OCI-LY7 (cell line): ENCODE measurements around the gene RFPL4A. TPM values are rescaled to one million over a fixed set of nuclear protein-coding genes. Genes with fewer than 3 reads are reported as not detected.

Experiments
- BruUV-seq: library from RNA; stranded (reverse); fragments of 400-500 nt; replicated peaks from 2 replicates; lab custom pipeline; 2021; lab: Mats Ljungman, UMichigan
- CTCF ChIA-PET: fragments of 300-600 bp; sonication (Branson Sonifier 250); formaldehyde crosslinking; loops from one replicate; lab custom pipeline; 2022; ENCODE audit warnings: antibody characterized with exemption; ENCODE audit not compliant: unreplicated experiment; lab: Charles Lee
- POLR2A ChIA-PET: fragments of 300-600 bp; sonication (Branson Sonifier 250); formaldehyde crosslinking; loops from one replicate; lab custom pipeline; 2022; ENCODE audit warnings: antibody characterized with exemption; lab: Charles Lee
- DNase-seq: peaks from one replicate; pipeline ENCODE4 v3.0.0-alpha.2; 2015; ENCODE audit warnings: low spot score
- H2AFZ ChIP-seq: fragments of 200-600 bp; sonication (generic), shearing (Covaris generic); 2 replicates; pipeline ENCODE4 v1.6.1; 2014; ENCODE audit warnings: mild to moderate bottlenecking, antibody characterized with exemption, low read length, moderate library complexity
- H3K27ac ChIP-seq: fragments of 200-600 bp; sonication (generic); 2 replicates; pipeline ENCODE4 v1.5.1; 2014; ENCODE audit warnings: mixed run types, low read depth, mild to moderate bottlenecking, moderate library complexity, low read length, inconsistent platforms; ENCODE audit not compliant: poor library complexity, severe bottlenecking
- H3K36me3 ChIP-seq: fragments of 200-600 bp; sonication (generic); 2 replicates; pipeline ENCODE4 v1.6.1; 2014; ENCODE audit warnings: mild to moderate bottlenecking, antibody characterized with exemption, low read length, moderate library complexity, mixed read lengths; ENCODE audit not compliant: insufficient read depth
- H3K4me1 ChIP-seq: fragments of 200-600 bp; sonication (generic); 2 replicates; pipeline ENCODE4 v1.5.1; 2014; ENCODE audit warnings: mild to moderate bottlenecking, low read length; ENCODE audit not compliant: insufficient read depth, poor library complexity, severe bottlenecking
- H3K4me2 ChIP-seq: fragments of 200-600 bp; sonication (generic); 2 replicates; pipeline ENCODE4 v1.6.1; 2014; ENCODE audit warnings: mild to moderate bottlenecking, low read length
- H3K4me3 ChIP-seq: fragments of 200-600 bp; sonication (generic); 2 replicates; pipeline ENCODE4 v1.5.1; 2014; ENCODE audit warnings: mild to moderate bottlenecking, low read depth, low read length; ENCODE audit not compliant: poor library complexity, severe bottlenecking
- H3K79me2 ChIP-seq: fragments of 200-600 bp; sonication (generic); 2 replicates; pipeline ENCODE4 v1.6.1; 2016; ENCODE audit warnings: low read depth, mild to moderate bottlenecking, low read length, moderate library complexity, mixed read lengths; ENCODE audit not compliant: insufficient read depth
- H3K9me2 ChIP-seq: fragments of 200-600 bp; sonication (generic); 2 replicates; pipeline ENCODE4 v1.6.1; 2016; ENCODE audit warnings: mild to moderate bottlenecking, low read length, mixed read lengths; ENCODE audit not compliant: insufficient read depth
- H3K9me3 ChIP-seq: fragments of 200-600 bp; sonication (generic); 2 replicates; pipeline ENCODE4 v1.6.1; 2014; ENCODE audit warnings: mild to moderate bottlenecking, mixed run types, low read length, mixed read lengths
- H4K20me1 ChIP-seq: fragments of 200-600 bp; sonication (generic); 2 replicates; pipeline ENCODE4 v1.6.1; 2014; ENCODE audit warnings: mild to moderate bottlenecking, antibody characterized with exemption, low read length, moderate library complexity, mixed read lengths; ENCODE audit not compliant: insufficient read depth
- EZH2phosphoT487 ChIP-seq: fragments of 200-600 bp; sonication (generic); IDR thresholded peaks from 2 replicates; pipeline ENCODE4 v1.6.1; 2018; ENCODE audit warnings: low read depth, borderline replicate concordance, mild to moderate bottlenecking, mixed run types, antibody characterized with exemption, low read length, moderate library complexity, mixed read lengths
- intact Hi-C: fragments of 100-400 bp; cut with micrococcal nuclease; formaldehyde crosslinking; loops from one replicate; pipeline ENCODE4 v1.10.0; 2022; ENCODE audit not compliant: unreplicated experiment
- total RNA-seq, 2 experiments: library from RNA; depleted of rRNA in 1 of 2; stranded (reverse); fragments of >200 nt in 1 of 2; shearing (Covaris generic) in 1 of 2; gene quantifications; 2 replicates each; pipeline ENCODE4 v1.2.3, GENCODE V29; 2014 to 2022
- TF ChIP-seq, protein P1 (sequence below): fragments of 200-600 bp; sonication (generic); conservative IDR thresholded peaks from 2 replicates; pipeline ENCODE4 v1.5.1; 2014; ENCODE audit warnings: mild to moderate bottlenecking, antibody characterized with exemption, low read length, moderate library complexity, mixed read lengths

Gene RFPL4A
- total RNA-seq, 2 experiments from 2014 or later = not detected

DNA sequence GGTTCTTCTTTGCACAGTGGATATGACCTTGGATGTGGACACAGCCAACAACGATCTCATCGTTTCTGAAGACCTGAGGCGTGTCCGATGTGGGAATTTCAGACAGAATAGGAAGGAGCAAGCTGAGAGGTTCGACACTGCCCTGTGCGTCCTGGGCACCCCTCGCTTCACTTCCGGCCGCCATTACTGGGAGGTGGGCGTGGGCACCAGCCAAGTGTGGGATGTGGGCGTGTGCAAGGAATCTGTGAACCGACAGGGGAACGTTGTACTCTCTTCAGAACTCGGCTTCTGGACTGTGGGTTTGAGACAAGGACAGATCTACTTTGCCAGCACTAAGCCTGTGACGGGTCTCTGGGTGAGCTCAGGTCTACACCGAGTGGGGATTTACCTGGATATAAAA is 19.4 kb downstream of the RFPL4A start:
- DNase-seq = no peak
- Histone ChIP-seq H2AFZ (no peak overlapping the region), H3K27ac (no peak overlapping the region), H3K79me2 (no peaks in the 10 kb centered on the region), H3K4me2 (no peak overlapping the region), H3K4me1 (no peaks in the 10 kb centered on the region), H3K4me3 (no peak overlapping the region), H3K9me2 (no peaks in the 10 kb centered on the region), H4K20me1 (no peaks in the 10 kb centered on the region), H3K9me3 (no peaks in the 10 kb centered on the region), H3K36me3 (peaks cover 18% of the 10 kb centered on the region)
- CTCF ChIA-PET = no interaction called here
- POLR2A ChIA-PET = no interaction called here
- BruUV-seq = no TSS peak
- TF ChIP-seq EZH2phosphoT487 = no peak
- TF ChIP-seq, protein P1, sequence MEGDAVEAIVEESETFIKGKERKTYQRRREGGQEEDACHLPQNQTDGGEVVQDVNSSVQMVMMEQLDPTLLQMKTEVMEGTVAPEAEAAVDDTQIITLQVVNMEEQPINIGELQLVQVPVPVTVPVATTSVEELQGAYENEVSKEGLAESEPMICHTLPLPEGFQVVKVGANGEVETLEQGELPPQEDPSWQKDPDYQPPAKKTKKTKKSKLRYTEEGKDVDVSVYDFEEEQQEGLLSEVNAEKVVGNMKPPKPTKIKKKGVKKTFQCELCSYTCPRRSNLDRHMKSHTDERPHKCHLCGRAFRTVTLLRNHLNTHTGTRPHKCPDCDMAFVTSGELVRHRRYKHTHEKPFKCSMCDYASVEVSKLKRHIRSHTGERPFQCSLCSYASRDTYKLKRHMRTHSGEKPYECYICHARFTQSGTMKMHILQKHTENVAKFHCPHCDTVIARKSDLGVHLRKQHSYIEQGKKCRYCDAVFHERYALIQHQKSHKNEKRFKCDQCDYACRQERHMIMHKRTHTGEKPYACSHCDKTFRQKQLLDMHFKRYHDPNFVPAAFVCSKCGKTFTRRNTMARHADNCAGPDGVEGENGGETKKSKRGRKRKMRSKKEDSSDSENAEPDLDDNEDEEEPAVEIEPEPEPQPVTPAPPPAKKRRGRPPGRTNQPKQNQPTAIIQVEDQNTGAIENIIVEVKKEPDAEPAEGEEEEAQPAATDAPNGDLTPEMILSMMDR = no peak
- intact Hi-C loops = loop anchor here (5.0 kb wide), 1 partner anchor 169 kb away; the partner anchor contains the start of gene NLRP8

DNA sequence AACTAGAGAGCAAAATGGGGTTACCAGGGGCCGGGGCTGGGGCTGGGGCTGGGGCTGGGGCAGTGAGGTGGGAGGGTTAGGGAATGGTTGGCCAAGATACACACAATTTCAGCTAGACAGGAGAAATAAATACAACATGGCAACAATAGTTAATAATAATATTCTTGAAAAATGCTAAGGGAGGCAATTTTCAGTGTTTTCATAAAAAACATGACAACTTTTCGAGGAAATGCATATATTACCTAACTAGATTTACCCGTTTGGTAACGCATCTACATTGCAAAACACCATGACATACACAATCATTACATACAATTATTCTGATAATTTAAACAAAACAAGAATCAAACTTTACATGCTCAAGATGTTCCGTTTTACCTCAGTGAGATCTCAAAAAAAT is 22.2 kb downstream of the RFPL4A start:
- no peaks in the 10 kb centered on the region for H3K79me2 ChIP-seq
- no peaks in the 10 kb centered on the region for H3K9me2 ChIP-seq
- TF ChIP-seq, protein P1 = no peak
- TF ChIP-seq EZH2phosphoT487 = no peak
- no peak overlapping the region for H3K4me2 ChIP-seq
- no peak for DNase-seq
- BruUV-seq = no TSS peak
- H3K36me3 ChIP-seq = peaks cover 46% of the 10 kb centered on the region
- no peaks in the 10 kb centered on the region for H3K9me3 ChIP-seq
- intact Hi-C loops = no loop called here
- no peak overlapping the region for H3K4me3 ChIP-seq
- ChIA-PET CTCF (no interaction called here), POLR2A (interaction anchor here (0.6 kb wide), 1 partner anchor 127 kb away, joined by 5 read pairs; no protein-coding TSS in a partner anchor)
- no peaks in the 10 kb centered on the region for H3K4me1 ChIP-seq
- H2AFZ ChIP-seq = no peak overlapping the region
- no peaks in the 10 kb centered on the region for H4K20me1 ChIP-seq
- H3K27ac ChIP-seq = no peak overlapping the region

DNA sequence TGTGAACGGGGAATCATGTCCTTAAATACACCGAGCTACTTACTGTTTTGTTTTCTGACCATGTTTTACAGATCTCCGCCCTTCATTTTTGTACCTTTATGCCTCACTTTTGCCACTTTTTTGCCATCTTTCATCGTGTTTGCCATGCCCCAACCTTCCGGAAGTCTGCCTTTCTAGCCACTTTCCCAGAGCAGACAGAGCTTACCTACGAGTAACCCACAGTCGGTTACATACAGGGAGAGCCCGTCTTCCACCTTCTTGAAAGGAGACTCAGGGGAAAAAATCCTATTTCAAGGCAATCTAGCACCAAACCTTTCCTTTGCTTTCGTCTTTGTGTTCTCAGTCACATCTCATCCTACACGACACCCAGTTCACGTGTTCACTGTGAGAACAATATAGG is 36.1 kb downstream of the RFPL4A start:
- Histone ChIP-seq H3K9me2 (no peaks in the 10 kb centered on the region), H3K4me2 (no peak overlapping the region), H3K36me3 (peaks cover 97% of the 10 kb centered on the region), H3K79me2 (peaks cover 26% of the 10 kb centered on the region), H3K27ac (no peak overlapping the region), H3K4me3 (no peak overlapping the region), H3K4me1 (peaks cover 8% of the 10 kb centered on the region), H2AFZ (no peak overlapping the region), H3K9me3 (no peaks in the 10 kb centered on the region), H4K20me1 (no peaks in the 10 kb centered on the region)
- ChIA-PET POLR2A (no interaction called here), CTCF (no interaction called here)
- DNase-seq = no peak
- BruUV-seq = no TSS peak
- intact Hi-C loops = no loop called here
- TF ChIP-seq, protein P1 = no peak
- no peak for TF ChIP-seq EZH2phosphoT487
